Neutrophil (primary cell): ENCODE results near the gene GIPC2.

ENCODE experiments used
- H3K27ac ChIP-seq: fragments of 200-600 bp; sonication (generic); 2 replicates; pipeline ENCODE4 v1.5.1; 2016; ENCODE audit warnings: mild to moderate bottlenecking, moderate library complexity
- H3K27me3 ChIP-seq: fragments of 200-600 bp; sonication (generic); 2 replicates; pipeline ENCODE4 v1.6.0; 2016; ENCODE audit warnings: mild to moderate bottlenecking
- H3K36me3 ChIP-seq: fragments of 200-600 bp; sonication (generic); 2 replicates; pipeline ENCODE4 v1.5.1; 2017
- H3K4me1 ChIP-seq, 2 experiments: fragments of 200-600 bp in 1 of 2; sonication (generic) in 1 of 2; 1 replicate in 1 of 2; 2 replicates in 1 of 2; pipeline versions ENCODE4 v1.5.1 to v1.6.1; 2013 to 2016; ENCODE audit warnings: low read depth in 1 of 2, low read length in 1 of 2, mild to moderate bottlenecking in 1 of 2, moderate library complexity in 1 of 2; ENCODE audit not compliant: control insufficient read depth in 1 of 2, insufficient read depth in 1 of 2
- H3K4me3 ChIP-seq, 2 experiments: fragments of 200-600 bp in 1 of 2; sonication (generic) in 1 of 2; 1 replicate in 1 of 2; 2 replicates in 1 of 2; pipeline ENCODE4 v1.5.1; 2013 to 2016; ENCODE audit warnings: low read depth in 1 of 2, low read length in 1 of 2, mild to moderate bottlenecking in 1 of 2, moderate library complexity in 1 of 2
- H3K9me3 ChIP-seq: fragments of 200-600 bp; sonication (generic); 2 replicates; pipeline ENCODE4 v1.5.1; 2016
- TF ChIP-seq, protein P1 (sequence below): fragments of 200-600 bp; sonication (generic); IDR thresholded peaks from 2 replicates; pipeline ENCODE4 v1.5.1; 2016; ENCODE audit warnings: antibody characterized with exemption

Gene GIPC2

GRCh38 chr1:78153092-78153736 is 107.4 kb downstream of the GIPC2 start:
- H3K36me3 ChIP-seq = no peaks in the 10 kb centered on the region
- H3K27ac ChIP-seq = no peak overlapping the region
- no peaks in the 10 kb centered on the region for H3K9me3 ChIP-seq
- no peaks in the 10 kb centered on the region for H3K4me1 ChIP-seq
- no peak overlapping the region for H3K4me3 ChIP-seq
- peaks cover 4% of the 10 kb centered on the region for H3K27me3 ChIP-seq
- TF ChIP-seq, protein P1, sequence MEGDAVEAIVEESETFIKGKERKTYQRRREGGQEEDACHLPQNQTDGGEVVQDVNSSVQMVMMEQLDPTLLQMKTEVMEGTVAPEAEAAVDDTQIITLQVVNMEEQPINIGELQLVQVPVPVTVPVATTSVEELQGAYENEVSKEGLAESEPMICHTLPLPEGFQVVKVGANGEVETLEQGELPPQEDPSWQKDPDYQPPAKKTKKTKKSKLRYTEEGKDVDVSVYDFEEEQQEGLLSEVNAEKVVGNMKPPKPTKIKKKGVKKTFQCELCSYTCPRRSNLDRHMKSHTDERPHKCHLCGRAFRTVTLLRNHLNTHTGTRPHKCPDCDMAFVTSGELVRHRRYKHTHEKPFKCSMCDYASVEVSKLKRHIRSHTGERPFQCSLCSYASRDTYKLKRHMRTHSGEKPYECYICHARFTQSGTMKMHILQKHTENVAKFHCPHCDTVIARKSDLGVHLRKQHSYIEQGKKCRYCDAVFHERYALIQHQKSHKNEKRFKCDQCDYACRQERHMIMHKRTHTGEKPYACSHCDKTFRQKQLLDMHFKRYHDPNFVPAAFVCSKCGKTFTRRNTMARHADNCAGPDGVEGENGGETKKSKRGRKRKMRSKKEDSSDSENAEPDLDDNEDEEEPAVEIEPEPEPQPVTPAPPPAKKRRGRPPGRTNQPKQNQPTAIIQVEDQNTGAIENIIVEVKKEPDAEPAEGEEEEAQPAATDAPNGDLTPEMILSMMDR = no peak

DNA sequence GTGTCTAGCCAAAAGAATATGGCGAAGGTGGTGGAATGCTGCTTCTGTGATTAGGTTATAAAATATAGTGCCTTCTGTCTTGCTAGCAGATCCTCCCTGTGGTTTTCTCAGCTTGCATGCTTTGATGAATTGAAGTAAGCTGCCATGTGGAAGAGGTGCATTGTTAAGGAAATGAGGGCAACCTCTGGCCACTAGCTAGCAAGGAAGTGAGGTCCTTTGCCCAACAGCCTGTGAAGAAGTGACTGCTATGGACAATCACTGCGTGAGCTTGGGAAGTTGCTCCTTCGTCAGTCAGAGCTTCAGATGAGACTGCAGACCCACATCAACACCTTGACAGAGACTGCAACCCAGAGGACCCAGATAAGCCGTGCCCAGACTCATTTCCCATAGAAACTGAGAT is 109.4 kb downstream of the GIPC2 start:
- Histone ChIP-seq H3K27ac (no peak overlapping the region), H3K4me3 (no peak overlapping the region), H3K4me1 (no peaks in the 10 kb centered on the region), H3K36me3 (no peaks in the 10 kb centered on the region), H3K27me3 (peaks cover 4% of the 10 kb centered on the region), H3K9me3 (no peaks in the 10 kb centered on the region)
- TF ChIP-seq, protein P1 = no peak

DNA sequence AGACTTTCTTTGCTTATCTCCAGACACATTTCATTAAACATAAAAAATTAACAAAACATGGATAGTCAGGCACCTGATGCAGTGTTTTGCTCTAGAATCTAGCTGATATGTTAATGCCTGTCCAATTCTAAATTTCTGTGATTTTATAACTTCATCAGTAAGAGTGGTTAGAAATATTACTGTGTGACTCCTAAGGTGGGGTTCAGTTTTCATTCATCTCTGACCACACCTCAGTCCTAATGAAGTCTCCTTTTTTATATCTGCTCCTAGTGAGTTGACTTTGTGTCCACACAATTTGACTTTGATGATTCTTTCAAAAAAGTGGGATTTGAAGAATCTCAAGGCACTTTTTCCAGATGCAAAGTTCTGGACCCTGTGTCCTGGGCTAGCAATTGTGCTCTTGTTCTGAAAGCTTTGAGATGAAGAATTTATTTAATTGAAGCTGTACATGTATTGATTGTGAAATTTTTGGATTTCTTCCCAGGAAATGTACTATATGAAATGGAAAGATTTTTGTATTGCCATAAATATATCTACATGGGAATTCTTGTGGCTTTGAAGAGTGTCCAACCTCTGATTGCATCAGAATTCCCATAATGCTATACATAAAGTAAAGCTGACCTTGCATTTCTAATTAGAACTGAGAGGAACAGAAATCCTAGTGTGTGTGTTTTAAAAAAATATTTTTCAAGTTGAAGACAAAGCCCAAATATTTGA is 111.2 kb downstream of the GIPC2 start:
- Histone ChIP-seq H3K9me3 (no peaks in the 10 kb centered on the region), H3K4me3 (no peak overlapping the region), H3K27me3 (peaks cover 4% of the 10 kb centered on the region), H3K4me1 (no peaks in the 10 kb centered on the region), H3K27ac (no peak overlapping the region), H3K36me3 (no peaks in the 10 kb centered on the region)
- TF ChIP-seq, protein P1 = no peak

DNA sequence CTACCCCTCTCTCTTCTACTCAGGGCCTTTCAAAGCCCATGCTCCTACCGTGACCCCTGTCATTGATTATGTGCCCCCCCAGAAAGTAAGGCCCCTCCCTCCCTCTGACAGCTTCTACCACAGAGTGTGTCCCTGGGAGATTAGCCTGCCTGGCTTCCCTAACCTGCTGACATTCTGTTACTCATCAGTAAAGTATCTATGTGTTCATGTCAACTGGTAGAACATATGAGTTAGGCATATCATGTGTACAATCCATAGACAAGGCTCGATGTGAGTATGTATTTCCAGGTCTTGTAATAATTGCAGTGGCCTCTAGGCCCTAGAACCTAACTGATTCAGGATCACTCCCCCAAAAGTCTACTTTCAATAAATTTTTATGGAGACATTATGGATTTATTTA is 120.0 kb downstream of the GIPC2 start:
- TF ChIP-seq, protein P1 = no peak
- H3K4me3 ChIP-seq = no peak overlapping the region
- H3K27me3 ChIP-seq = no peaks in the 10 kb centered on the region
- H3K4me1 ChIP-seq = no peaks in the 10 kb centered on the region
- no peaks in the 10 kb centered on the region for H3K9me3 ChIP-seq
- no peak overlapping the region for H3K27ac ChIP-seq
- no peaks in the 10 kb centered on the region for H3K36me3 ChIP-seq

DNA sequence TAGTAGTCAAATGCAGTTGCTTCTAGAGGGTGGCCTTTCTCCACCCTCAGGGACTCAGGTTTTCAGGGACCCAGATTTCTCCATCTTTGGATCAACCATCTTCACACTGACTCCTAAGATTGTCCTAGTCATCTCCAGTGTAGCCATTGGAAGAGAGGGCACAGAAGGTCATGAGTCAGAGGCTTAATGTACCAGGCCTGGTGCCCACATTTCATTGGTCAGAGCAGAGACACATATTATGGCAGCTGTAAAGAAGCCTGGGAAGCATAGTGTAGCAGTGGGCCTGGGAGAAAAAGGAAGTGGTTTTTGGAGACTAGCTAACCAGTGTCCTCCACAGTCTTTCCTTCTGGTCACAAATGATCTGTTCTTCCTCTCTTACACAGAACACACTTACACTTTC is 122.5 kb downstream of the GIPC2 start:
- TF ChIP-seq, protein P1 = no peak

More for the DNA sequence above, 122.5 kb downstream of the GIPC2 start:
- no peaks in the 10 kb centered on the region for H3K9me3 ChIP-seq
- no peaks in the 10 kb centered on the region for H3K27me3 ChIP-seq
- no peaks in the 10 kb centered on the region for H3K4me1 ChIP-seq
- H3K36me3 ChIP-seq = no peaks in the 10 kb centered on the region
- H3K27ac ChIP-seq = no peak overlapping the region
- H3K4me3 ChIP-seq = no peak overlapping the region
